Measurements from ENCODE around the gene CDK15.

Gene CDK15

DNA sequence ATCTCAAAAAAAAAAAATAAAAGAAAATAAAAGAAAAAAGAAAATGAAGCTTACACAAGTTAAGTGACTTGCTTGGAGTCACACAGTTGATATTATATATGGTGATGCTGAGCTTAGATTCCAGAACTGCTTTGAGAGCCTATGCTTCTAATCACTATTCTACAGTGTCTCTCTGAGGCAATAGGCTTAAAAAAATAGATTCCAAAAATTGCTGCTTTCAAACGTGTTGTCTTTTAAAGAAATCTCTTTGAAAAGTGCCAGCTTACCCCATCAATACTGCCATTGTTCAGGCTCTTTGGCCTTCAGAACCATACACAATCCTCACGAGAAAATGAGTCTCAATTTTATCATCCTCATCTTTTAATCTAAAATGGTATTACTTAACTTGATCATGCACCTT lies 102.6 kb downstream of the CDK15 start:
- DNase-seq (ENCODE audit: low read depth) = no peak

DNA sequence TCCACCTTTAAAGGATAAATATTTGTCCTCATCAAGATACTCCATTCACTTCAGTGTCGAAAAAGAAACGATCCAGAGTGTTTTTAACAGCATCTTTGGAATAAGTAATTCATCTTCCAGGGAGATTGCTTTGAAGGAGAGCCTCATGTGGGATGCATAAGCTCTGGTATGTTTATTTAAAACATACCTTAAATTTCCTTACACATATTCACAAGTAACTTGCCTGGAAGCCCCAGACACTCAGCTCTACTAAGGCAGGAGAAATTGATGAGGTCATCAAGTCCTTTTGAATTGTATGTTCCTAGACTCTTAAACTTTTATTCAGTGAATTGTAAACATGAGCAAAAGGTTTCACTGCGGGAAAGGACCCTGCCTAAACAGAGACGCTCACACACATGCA lies 103.0 kb downstream of the CDK15 start:
- DNase-seq (ENCODE audit: low read depth) = no peak

DNA sequence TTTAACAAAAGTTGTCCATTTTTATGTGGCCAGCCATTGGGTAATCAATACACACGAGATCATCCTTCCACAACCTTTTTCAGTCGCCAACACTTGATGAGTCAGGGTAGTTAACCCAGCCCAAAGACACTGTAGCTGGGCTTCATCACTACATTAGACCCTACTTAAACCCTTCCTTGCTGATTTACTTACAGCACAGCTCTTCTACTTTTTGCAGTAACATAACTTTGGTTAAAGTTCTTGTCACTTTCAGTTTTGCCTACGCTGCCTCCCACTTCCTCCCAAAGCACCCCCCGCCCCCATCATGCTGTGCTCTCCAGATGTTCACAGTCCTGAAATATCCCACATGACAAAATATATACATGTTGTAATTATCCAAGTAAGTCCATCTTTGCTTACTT lies 103.6 kb downstream of the CDK15 start:
- no peak for DNase-seq (ENCODE audit: low read depth)

DNA sequence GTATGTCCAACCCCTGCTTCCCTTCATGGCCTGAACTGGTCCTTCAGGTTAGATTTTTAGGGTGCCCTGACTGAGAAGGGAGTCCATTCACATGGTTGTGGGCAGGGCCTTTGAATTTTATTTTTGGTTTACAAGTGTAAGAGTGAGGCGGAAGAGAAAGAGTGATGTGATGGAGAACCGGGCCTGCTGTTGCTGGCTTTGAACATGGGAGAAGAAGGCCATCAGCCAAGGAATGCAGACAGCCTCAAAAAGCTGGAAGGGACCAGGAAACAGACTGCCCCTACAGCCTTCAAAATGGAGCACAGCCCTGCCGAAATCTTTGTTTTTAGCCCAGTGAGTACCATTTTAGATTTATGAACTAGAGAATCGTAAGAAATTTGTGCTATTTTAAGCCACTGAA lies 105.0 kb downstream of the CDK15 start:
- DNase-seq (ENCODE audit: low read depth) = no peak

DNA sequence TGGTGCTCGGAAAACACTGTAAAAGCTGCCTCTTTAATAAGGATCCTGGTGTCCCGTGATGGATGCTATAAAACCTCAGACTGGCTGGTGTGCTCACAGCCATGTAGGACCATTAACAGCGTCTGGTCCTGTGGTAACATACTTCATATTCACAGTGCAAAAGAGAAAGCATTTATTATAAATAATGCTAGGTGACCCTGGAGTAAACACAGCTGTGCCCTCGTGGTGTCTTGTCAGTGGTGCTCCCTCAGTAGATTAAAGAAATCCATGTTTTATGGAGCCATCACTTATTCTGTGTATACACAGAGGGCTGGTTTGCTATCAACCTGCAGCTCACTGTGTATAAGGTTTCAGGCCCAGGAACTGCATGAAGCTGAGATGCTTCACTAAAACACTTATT lies 106.9 kb downstream of the CDK15 start:
- DNase-seq (ENCODE audit: low read depth) = no peak

DNA sequence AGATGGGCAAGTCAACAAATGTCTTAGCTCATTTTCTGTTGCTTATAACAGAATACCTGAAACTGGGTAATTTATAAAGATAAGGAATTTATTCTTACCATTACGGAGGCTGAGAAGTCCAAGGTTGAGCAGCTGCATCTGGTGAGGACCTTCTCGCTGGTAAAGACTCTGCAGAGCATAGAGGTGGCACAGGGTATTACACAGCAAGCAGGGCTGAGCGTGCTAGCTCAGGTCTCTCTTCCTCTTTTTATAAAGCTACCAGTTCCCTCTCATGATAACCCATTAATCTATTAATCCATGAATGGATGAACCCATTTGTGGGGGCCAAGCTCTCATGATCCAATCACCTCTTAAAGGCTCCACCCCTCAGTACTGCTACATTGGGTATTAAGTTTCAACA lies 109.1 kb downstream of the CDK15 start:
- DNase-seq (ENCODE audit: low read depth) = no peak

DNA sequence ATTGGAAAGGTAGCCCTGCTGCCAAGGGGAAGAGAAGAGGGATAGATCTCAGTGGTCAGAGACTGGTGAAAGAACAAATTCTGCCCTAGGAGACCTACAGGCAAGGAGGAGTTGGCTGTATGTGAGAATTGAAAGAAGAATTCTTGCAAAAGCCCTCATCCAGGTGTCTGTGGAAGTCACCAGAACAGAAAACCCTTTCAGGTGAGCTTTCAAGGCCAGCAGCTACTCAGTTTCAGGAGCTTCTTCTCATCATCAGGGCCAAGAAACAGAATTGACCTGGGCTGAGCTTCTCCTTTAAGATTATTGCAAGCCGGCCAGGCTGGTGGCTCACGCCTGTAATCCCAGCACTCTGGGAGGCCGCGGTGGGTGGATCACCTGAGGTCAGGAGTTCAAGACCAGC lies 110.2 kb downstream of the CDK15 start:
- DNase-seq (ENCODE audit: low read depth) = no peak

DNA sequence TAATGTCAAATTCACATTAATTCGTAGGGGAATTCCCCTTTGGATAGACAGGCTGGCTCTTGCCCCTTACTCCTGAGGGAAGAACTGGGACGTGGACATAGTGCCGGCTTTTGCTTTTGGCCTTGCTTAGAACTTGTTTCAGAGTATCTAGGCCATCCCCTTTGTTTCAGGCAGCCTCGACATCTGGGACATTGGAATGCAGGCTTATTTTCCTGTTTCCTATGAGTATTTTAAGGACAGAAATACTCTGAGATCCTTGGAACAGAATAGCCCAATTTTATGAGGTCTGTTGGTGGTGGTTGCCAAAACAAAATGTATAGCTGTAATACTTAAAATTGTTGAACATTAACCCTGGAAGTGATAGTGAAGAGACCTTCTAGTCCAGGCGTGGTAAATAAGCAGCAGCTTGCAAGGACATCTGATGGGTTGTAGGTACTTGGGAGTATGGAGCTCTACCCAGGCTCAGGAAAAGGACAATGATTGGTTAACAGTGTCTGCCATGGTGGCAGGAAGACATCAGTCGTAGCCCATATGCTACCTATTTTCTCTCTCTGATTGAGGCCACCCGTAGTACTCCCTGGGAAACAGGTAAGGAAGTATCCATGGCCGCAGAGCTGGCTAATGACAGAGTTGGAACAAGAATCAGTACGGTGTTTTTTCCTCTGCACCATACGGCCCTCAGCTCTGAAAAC lies 112.4 kb downstream of the CDK15 start:
- DNase-seq (ENCODE audit: low read depth) = no peak

DNA sequence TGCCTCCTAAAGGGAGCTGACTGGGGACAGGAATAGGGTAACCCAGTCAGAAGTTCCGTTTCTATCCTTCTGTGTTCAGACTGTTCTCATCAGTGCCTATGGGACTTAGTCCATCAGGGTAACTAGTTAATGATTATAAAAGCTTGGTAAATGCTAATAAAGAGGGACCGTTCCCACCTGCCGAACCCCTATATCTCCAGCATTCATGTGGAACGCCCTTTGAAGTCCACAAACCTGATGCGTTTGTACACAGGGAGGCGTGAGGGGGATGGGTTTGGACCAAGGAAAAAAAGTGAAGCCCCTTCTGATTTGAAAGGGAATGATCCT lies 112.9 kb downstream of the CDK15 start:
- no peak for DNase-seq (ENCODE audit: low read depth)

DNA sequence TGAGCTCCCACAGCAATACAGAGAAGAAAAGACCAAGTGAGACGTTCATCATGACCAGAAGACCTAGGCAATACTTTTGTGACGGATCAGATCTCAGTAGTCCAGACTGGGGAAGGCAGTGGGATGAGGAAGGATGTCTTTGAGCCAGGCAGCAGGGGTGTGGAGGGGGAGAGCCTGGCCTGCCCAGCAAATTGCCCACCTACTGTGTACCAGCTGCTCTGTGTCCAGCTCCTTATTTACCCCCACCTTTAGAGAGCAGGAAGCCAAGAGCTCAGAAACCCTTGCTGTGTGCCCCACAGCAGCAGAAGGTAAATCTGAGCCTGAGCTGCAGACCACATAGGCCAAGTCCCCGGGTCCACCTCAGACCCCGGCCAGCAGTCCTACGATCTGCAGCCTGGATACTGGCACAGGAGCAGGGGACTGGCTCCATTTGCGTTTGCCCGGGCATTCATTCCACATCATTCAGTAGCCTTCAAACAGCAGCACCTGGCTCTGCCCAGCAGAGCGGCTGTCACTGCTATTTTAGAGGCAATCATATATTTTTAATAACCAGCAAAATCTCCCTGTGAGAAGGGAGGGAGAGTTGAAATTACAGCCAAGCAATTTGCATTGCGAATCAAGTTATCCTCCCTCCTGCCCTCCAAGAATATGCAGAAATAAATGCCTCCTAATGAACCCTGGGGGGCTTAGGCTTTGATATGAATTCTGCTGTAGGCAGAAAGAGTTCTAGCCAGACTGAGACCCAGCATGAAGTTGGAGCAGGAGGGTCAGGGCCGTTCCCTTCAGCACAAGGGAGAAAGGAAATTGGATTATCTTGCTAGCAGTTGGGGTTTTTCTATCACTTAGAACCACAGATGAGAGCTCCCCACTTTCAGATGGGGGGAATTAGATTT lies 117.3 kb downstream of the CDK15 start:
- DNase-seq (ENCODE audit: low read depth) = no peak

DNA sequence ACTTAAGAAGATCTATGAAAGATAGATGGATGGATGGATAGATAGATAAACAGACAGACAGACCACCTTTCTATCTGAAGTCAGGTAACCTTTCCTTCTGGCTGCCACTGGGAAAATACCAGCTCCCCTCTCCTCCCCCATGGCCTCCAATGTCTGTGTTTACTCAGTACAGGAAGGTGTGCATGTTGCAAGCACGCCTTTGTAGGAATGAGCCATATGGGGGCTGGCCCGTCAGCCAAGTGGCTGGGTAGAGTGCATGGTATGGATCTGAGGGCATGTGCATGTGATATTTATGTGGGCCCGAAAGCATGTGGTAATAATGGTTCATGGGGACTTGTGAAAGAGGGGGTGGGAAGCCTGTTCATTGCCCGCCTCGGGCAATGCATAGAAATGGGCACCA lies 118.1 kb downstream of the CDK15 start:
- DNase-seq (ENCODE audit: low read depth) = no peak

DNA sequence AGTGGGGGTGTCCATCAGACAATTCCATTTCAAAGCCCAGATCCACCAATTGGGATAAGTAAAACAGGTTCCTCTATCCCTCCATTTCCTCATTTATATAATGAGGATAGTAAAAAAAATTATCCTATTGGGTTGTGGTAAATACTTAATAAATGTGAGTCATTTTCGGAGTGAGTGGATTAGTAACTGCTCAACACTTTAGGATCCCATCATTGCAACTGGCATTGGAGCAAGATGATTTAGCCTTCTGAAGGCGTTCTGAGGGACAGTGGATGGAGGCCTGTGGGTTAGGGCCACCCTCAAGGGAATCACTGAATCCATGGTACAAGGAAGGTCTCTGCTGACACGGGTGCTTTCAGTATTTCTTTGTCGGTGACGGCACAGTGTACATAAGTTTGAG lies 118.7 kb downstream of the CDK15 start:
- no peak for DNase-seq (ENCODE audit: low read depth)

DNA sequence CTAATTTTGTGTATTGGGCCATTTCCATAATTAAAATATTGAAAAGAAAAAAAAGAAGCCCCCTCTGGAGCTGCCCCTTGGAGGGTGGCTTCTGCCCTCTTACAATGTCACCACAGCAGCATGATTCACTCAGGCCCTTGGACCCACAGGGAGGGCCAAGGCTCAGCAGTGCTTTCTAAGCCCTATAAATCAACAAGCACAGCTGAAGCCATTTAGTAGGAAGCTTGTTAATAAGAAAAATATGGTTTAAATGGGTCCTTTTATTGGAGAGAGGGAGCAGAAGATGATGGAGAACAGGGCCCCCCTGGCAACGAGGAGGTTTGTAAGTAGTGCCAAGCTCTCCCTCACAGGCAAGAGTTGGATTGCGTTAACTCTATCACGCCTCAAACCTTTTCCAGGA lies 119.7 kb downstream of the CDK15 start:
- DNase-seq (ENCODE audit: low read depth) = no peak

DNA sequence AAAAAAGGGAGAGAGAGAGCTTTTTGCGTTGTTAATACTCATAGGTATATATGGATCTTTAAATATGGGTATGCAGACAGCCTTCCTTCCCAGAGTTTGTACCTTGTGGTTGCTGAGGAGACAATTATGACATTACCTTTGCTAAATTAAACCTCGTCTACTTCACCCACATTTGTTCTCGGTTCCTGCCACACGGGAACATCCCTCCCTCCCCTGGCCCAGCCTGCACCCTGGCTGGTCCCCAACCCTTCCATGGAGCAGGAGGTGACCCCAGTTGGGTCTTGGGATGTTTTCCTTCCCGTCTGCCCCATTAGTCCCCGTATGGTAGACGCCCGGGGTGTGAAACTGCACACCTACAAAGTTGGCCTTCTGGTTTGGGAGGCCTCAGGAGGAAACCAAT lies 122.0 kb downstream of the CDK15 start:
- no peak for DNase-seq (ENCODE audit: low read depth)

DNA sequence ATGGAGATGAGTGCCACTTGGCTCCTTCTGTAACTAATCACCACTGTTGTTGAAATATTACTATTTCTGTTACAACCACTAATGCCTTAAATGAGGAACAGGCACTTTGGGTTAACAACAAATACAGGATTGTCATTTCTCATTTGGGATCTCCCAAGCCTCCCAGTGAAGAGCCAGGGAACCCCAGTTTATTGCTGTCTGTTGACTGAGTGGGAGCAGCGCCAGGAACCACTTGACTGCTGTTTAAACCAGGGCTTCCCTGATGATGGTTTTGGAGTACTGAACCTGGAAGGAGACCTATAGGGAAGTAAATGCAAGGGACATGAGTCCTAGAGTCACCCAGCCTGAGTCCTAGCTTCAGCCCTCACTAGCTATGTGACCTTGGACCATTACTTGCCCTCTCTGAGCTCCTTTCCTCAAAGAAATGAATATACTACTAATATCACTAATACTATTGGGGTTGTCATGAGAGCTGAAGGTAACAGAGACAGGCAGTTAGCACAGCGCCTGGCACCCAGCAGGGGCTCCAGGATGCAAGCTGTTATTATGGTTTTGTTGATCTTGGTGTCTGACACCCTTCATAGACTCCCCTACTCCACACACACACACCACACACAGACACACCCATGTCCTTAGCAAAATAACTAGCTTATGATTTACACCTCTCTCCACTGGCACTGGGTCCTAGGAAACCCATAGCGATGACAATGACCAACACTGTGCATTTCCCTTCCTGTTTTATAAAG lies 123.1 kb downstream of the CDK15 start:
- no peak for DNase-seq (ENCODE audit: low read depth)

DNA sequence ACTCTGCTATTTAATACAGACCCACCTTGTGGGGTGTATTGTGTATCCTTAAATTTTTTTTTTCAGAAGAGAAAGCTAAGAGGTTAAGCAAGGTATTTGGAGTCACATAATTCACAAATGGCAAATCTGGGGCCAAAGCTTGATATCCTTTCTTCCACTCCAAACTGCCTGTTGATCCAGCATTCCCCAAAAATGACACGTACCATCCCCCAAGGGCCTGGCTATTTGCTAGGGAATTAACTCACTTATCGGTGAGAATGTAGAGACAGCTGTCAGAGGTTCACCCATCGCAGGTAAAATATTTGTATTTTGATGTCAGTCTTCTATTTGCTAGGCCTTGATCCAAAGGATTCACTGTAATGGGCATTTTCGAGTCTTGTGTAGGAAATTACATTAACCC lies 123.7 kb downstream of the CDK15 start:
- no peak for DNase-seq (ENCODE audit: low read depth)

DNA sequence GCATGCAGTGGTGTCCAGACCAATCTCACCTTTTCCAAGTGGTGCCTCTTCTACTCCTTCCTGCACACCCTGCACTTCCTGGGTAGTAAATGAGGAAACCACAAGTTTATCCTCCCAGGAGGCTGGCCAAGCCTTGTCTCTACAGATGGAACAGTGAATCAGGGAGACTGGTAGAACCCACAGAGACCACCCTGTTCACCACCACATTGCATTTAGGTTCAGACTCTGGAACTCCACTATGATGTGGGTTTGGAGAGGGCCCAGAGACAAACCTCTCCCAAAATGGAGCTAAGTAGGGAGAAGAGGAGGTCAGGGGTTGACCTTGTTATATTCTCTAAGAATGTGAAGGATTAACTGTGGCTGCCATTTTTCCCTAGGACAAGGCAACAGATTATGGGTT lies 124.5 kb downstream of the CDK15 start:
- no peak for DNase-seq (ENCODE audit: low read depth)

DNA sequence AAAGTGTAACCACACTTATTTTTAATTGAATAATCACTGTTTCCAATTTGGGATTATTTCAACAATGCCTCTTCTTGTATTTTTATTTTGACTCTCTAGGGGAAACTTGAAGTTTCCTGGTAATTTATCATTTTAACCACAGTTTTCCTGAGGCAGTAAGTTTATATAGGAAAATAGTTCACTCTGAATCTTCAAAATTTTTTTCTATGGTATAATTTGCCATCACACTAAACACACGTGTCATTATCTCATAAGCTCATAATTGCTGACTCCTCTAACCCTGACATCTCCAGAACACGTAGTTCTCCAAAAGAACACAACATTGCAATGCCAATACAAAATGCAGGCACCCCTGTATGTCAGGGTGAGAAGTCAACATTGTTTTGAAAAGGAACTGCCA lies 125.1 kb downstream of the CDK15 start:
- no peak for DNase-seq (ENCODE audit: low read depth)

DNA sequence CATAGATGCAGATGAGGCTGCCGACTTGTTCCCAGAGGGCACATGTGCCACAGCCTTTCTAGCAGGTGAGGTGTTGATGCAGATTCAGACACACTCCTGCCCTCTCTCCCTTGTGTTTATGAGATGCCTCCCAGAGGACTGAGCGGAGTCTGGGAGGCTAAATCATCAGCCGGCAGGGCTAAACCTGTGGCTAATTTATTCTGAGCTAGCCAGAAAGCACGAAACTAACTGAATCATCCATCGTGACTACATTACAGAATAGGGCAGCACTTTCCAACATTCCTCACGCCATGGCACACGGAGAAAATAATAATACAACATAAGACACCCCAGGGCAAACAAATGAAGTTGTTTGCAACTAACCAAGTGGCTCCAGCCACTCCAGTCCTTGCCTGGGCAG lies 125.6 kb downstream of the CDK15 start:
- DNase-seq (ENCODE audit: low read depth) = no peak

DNA sequence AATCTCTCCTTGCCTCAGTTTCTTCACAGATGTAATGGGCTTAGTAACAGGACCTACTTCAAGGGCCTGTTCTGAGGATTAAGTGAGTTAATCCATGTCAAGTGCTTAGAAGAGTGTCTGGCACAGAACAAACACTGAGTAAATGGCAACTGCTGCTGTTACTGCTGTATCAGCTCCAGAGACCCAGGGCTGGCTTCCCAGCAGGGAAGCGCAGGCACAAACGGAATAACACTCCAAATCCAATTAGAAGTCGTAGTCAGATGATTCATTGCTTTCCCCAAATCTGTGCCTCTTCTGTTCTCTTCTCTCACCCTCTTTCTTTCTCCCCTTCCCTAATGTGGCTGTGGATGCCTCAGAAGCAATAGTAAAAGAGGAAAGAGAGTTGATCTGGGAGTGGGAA lies 126.2 kb downstream of the CDK15 start:
- no peak for DNase-seq (ENCODE audit: low read depth)

DNA sequence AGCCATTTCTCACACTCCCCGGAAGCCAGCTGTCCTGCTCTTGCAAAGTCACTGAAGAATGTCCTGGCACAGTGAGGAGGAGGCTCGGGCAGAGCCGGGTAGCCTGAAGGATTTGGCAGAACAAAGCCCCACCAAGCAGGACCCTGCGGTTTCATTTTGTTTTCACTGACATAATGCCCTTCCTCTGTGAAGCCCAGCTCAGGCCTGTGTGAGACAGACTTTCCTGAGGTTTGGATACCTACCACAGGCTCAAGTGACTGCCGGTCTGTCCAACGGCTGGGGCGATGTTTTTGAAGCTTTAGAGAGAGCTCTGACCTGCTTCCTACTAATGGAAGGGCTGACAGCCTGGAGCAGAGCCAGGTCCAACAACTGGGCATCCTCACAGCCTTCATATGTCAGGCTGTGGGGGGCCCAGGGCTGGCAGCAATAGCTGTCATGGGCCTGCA lies 127.5 kb downstream of the CDK15 start:
- DNase-seq (ENCODE audit: low read depth) = no peak

DNA sequence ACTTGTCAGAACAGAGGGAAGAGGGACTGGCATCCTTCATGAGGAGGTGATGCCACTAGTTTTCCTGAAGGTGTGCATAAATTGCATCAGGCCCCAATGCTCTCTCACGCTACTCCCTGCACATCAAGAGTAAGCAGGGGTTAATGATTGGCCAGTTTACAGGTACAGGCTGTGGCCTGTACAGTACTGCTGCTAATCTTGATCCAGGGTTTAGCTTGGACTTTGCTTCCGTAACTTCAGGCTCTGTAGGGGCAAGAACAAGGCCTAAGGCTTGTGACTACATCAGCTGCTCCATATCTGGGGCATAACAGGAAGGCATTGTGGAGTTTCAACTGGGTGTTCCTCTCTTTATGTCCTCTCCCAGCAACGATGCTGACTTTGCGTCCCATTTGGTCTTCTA lies 130.5 kb downstream of the CDK15 start:
- DNase-seq (ENCODE audit: low read depth) = no peak

DNA sequence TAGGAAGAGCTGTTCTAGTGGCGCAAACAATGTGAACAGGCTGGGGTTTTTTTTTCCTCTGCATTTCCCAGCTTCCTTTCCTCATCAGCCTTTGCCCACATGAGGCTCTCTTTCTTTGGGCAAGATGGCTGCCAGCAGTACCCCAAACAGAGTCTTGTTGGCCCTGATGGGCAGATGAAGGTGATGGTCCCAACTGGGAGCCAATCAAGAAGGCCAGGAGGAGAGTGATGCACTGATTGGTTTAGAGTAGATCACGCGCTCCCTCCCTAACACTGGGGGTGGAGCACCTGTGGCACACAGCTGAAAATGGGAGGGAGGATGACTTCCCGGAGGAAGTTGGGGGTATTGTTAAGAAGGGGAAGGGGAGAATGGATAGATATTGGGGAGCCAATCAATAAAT lies 131.0 kb downstream of the CDK15 start:
- DNase-seq (ENCODE audit: low read depth) = no peak
